T-helper 2 cell treated with Interferon-gamma antibody and Interleukin-4, amounts not matched to agents 100 ng/mL and 5 ng/mL, for 36 hours (primary cell): Measurements from ENCODE around the gene SLCO2A1. TPM values are rescaled to one million over a fixed set of nuclear protein-coding genes. Genes with fewer than 3 reads are reported as not detected.

Experiments
- intact Hi-C: fragments of 100-400 bp; cut with micrococcal nuclease; formaldehyde crosslinking; loops from one replicate; pipeline ENCODE4 v1.15.1; 2023
- total RNA-seq: library from RNA; stranded (reverse); gene quantifications from 2 replicates; pipeline ENCODE4 v1.2.3, GENCODE V29; 2022

The SLCO2A1 gene
- total RNA-seq, 1 donor from 2014 or later: not detected

DNA sequence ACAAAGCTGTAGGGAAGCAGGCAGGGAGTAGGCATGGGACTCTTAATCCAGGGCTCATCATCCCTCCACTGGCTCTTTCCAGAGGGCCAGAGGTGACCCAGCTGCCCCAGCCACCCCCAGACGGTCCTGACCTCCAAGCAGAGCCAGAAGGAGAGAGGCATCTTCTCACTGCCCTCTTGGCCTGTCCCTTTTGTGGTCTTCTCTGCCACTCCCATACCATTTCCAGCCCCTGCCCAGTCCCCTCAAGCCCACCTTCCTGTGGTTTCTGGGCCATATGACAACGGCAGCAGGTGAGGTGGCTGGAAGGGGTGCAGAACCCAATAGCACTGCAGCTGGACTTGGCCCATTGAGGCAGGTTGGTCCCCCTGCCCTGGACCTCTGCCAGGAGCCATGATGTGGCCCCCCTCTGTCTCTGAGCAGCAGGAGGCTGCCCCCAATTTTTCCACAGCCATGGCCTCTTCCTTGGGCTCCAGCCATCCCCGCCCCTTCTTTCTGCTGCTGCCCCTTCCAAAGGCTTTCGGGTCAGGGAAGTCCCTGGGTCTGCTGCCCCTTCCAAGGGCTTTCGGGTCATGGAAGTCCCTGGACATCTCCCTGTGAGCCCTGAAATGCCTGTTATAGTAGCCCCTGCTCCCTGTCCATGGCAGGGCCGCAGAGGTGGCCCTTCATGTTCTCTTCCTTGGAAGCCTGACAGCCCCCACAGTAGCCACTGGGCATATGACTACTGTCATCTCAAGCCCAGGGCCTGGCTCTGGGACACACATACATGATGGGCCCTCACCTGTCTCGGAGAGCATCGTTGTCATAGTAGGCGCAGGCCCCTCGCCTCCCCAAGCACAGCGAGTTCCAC is 94.5 kb downstream of the SLCO2A1 start:
- intact Hi-C loops: no loop called here

DNA sequence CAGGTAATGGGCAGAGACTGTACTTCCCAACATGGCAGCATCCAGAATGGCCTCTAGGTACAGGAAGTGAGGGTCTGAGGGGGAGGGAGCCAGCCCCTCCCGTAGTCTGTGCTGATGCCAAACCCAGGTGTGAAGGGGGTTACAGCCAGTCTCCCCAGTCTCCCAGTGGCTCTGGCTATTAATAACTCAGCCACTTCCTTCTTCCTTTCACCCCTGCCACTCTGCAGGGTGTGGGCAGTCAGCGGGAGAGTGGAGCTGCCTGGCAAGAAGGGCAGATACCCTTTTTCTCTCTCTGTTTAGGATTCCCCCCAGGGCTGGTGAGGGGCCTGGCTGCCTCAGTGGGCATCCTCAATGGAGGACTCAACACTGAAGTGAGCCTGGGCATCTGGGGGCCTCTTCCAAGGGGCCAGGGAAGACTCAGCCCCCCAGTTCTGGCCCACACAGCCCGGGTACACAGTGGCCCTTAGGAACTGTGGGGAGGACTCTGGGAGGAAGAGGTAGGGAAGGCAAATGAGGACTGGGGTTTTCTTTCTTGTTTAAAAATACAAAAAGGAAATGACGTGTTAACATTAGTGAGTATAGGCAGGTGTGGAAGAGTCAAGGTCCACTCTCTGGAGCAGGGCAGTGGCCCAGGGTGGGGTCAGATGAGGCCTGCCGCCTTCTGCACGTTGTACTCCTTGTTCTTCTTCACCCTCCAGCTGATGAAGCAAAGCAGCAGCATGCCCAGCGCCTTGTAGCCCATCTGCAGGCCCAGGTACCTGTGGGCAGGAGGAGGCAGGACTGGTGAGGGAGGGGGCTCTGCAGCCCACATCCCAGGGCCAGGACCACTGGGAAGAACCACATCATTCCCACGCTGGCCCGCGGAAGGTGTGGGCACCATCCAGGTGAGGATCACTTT is 95.4 kb downstream of the SLCO2A1 start:
- intact Hi-C loops: no loop called here

DNA sequence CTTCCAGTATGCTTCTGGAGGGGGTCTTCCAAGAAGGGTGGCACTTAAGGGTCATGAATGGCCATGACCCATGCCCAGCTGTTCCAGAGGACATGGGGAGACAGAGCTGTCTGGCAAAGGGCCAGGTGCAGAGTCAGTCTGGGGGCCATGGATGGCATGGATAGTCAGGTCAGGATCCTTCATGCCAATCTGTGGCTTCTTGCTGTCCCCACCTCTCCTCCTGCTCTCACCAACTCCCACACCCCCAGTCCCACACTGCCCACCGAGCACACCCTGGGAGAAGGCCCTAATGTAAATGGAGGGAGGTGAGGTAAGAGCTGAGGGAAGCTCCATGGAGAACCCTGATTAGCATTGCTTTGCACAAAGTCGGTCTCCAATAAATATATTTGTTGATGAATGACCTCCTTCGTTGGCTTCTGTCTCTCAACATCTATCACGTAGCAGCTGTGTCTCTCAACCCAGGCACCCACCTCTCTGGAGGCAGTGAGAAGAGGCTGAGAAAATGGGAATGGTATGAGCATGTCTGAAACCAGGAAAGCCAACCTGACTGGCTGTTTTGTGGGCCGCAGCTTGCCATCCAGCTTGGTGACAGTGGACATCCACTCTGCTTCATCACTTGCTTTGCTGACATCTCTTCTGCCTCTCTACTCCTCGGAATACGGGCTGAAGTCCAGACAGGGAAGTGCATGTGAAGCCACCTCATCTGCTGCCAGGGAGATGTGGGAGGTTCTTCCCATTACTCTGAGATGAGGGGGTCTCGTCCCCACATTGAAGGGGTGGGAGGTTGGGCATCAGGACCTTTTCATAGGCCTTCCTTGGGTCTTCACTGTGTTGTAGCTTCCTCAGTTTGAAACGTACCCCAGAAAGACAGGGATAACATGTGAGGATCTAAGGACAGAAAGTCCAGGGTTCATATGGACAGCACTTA is 96.4 kb downstream of the SLCO2A1 start:
- intact Hi-C loops: no loop called here

DNA sequence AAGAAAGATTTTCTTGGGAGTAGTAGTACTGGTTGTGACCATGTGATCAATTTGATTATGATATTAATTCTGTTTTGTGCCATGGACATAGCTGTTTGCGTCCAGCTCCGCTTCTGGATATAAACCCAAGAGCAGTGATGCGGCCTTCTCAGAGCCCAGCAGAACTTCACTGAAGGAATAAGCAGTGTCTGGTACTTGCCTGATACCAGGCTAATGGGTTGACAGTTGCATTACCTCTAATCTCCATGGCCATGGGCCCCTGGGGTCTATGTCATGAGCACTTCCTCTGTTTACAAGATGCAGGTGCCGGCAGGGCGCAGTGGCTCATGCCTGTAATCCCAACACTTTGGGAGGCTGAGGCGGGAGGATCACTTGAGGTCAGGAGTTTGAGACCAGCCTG is 97.7 kb downstream of the SLCO2A1 start:
- intact Hi-C loops: no loop called here

DNA sequence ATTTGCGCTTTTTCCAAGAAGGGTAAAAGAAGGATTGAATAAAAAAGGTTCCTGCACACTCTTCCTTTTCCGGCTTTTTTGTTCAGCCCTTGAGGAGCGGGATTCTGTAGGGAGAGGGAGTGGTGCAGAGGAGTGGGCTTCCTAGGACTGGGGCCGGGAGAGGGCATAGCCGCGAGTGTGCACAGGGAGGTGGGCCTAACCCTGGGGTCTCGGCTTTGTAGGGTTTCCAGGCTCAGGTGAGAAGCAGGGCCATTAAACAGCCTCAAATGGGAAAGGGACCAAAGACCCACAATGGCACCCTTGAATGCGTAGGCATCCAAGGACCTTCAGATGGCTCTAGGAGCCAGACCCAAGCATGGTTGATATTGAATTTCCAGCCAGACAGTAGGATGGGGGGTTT is 98.6 kb downstream of the SLCO2A1 start:
- intact Hi-C loops: loop anchor here (2.0 kb wide), 1 partner anchor 282 kb away; no protein-coding TSS in a partner anchor

DNA sequence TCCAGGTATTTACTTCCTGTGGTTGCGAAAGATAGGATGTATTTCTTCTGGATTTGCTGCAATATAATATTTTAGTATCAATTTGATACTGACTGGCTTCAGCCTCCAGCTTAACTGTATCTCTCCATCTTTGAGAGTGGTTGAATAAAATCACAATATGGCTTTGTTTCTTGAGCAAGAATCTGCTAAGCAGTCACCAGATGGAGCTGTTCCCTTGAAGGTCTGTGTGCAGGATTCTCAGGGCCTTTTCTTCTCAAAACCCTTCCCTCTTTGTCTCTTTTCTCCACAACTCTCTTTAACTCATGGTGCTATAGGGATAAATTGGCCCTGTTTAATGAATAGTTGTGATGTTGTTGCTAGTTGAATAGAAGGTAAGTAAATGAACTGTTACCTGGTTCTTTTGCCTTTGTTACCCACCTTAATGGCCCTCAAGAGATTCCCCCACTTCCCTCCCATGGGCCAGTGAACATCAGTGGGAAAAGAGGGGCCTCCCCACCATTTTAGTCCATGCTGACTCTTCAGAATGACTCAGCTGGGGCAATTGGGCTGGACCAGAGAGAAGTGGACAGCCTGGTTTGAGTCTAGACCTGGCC is 99.3 kb downstream of the SLCO2A1 start:
- intact Hi-C loops: loop anchor here (2.0 kb wide), 1 partner anchor 282 kb away; no protein-coding TSS in a partner anchor

DNA sequence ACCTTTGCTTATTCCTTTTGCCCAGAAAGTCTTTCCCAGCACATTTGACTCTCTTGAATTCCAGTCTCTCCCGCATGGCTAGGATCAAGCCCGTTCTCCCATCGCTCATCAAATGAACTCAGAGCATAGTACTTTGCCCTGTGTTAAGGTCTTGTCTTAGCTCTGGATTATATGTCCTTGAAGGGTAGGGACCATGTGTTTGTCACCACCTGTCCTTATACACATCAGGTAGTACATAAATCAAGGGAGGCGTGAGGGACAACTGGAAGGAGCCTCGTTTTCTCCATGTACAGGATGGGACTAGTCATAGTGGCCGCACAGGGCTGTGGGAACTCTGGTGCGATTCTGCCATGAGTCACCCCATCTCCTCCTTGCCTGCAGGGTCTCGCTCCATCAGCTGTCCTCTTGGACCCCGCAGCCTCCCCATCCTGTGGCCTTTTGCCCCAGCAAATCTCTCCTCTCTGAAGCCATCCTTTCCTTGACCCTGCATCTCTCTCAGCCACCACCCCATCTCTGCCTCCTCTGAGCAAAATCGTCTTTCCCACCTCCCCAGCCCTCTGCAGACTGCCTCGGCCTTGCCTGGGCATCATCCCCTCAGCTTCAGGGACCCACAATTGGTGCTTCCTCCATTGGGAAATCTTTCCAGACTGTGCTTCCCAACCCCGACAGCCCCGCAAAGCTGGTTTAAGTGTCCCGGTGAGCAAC is 100.7 kb downstream of the SLCO2A1 start:
- intact Hi-C loops: loop anchor here (5.0 kb wide), 1 partner anchor 1202 kb away; no protein-coding TSS in a partner anchor

DNA sequence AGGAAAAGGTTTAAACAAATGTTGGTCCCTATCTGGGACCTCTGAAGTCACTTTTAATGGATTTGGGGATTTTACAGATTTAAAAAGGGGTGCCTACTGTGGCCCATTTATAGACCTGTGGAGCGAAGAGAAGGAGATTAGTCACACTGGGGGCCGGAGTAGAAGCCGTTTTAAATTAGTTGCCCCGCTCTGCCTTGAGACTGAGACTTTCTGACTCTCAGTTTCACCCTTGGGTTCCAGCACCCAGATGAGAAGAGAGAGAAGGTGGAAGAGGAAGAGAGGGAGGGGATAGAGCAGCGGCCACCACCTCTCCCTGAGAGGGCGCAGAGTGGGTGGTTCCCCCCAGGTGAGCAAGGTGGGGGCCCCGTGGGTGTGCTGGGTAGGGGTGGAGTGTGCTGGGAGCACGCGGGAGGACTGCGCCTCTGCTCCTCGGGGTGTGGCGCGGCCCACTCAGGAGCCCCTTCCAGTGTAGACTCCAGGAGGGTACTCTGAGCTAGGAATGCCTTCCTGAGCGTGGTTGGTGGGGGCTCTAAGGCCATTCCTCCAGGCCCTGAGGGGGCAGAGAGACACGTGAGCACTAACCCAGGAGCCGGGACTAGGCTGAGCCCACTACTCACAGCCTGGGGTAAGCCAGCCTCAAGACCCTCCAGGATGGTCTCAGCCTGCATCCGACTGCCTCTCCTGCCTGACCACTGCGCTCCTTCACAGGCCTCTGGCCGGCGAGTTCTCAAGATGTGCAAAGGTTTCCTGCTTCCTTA is 101.4 kb downstream of the SLCO2A1 start:
- intact Hi-C loops: loop anchor here (5.0 kb wide), 1 partner anchor 1201 kb away; no protein-coding TSS in a partner anchor

DNA sequence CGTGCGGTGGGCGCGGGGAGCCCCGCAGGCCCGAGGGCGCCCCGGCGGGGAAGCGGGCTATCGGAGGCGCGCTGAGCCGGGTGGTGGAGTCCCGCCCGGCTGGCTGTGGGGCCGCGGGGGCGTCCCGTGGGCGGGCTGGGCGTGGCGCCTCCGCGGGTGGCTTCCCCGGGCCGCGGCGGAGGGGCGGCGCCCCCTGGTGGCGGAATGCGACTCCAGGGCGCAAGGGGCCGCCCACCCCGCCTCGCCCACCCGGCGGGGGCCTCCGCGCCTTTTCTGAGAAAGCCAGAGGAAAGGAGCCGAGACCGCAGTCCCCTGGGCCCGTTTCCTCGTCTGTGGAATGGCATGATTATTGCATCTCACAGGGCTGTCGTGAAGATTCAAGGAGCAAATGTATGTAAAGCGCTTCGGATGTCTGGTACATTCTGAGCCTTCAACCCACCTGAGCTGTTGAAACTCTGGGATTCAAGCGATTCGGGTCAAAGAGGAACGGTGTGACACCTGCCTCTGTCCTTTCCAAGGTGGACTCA is 102.1 kb downstream of the SLCO2A1 start:
- intact Hi-C loops: loop anchor here (1.0 to 5.0 kb wide), 3 partner anchors 109 to 1200 kb away; no protein-coding TSS in a partner anchor

DNA sequence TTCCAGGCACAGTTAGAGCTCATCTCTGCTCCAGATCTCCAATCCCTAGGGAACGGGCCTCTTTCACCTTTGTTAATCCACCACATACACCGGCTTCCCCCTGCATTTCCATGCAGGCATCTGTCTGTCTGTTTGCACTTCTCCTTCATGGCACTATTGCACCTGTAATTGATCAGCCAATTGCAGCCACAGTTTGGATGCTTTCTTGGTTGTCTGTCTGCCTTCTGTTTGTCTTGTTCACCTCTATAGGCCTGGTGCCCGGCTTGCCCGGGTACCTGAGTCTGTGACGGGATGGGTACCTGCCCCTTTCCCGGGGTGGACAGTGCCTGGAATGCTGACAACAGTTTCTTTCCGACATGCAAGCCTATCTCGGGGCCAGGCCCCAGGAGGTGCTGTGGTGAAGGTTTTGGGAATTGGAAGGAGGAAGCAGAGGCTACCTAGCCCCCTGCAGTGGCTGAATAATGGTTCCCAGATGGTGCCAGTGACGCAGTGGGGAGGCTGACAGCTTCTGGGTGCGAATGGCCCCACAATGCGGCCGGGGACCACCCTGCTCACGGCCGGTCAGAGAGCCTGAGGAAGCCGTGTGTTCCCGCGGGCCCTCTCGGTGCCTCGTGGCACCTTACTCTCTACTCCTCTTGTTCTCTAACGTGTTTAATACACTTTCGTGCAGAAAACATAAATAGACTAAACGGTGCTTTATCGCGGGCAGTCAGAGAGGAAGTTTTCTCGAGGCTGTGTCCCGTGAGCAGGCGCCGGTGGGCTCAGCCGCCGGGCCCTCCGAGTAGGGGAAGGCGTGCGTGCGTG is 102.8 kb downstream of the SLCO2A1 start:
- intact Hi-C loops: loop anchor here (1.0 to 5.0 kb wide), 3 partner anchors 108 to 1200 kb away; no protein-coding TSS in a partner anchor

DNA sequence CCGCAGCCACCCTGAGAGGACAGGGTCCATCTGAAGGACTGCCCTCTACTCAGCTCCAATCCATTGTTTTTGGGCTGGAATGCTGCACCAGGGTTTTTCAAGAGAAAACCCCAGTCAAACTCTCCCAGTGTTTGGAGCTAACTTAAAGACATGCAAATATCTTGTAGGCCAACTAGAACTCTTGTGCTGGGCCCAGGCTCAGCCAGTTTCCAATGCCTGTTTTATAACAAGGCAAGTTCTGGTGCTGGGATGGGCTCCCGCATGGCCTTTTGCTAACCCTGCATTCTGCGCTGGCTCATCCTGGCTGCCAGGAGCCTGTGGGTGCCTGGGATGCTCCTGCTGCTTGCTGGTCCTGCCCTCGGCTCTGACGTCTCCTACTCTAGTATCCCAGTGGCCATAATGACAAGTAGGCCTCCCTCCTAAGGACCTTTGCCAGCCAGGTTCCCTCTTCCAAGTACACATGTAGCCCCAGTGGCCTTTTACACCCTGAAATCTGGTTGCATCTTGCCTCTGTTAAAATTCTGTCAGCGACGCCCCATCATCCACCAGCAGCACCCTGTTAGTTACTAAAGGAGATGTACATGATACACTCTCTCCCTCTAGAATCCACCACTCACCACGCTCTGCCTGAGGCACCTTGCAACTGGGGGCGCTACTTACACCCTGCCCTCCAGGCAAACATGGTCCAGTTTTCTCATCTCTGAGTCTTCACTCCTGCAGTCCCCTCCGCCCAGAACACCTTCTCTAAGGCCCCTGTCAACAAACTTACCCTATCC is 103.6 kb downstream of the SLCO2A1 start:
- intact Hi-C loops: loop anchor here (2.0 to 5.0 kb wide), 2 partner anchors 107 to 1199 kb away; no protein-coding TSS in a partner anchor

DNA sequence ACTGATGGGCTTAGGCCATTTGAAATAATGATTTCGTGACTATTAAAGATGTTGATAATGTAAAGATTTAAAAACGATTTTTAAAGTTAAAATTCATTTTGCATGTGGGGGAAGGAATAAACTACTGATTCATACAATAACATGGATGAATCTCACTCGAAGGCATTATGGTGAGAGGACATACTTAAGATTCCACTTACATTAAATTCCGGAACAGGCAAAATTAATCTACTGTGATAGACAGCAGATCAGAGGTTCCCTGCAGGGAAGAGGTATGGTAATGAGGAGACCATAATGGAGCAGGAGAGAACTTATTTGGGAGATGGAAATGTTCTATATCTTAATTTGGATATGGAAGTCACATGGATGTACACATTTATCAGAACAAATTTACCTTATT is 105.7 kb downstream of the SLCO2A1 start:
- intact Hi-C loops: no loop called here

DNA sequence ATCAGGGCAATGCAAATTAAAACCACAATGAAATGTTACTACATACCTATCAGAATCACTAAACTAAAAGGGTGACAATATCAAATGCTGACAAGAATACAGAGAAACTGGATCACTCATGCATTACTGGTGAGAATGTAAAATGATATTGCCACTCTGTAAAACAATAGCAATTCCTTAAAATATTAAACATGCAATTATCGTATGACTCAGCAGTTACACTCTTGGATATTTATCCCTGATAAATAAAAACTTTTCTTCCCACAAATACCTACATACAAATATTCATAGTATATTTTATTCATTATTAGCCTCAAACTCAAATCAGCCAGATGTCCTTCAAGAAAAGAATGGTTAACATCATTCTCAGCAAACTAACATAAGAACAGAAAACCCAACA is 108.1 kb downstream of the SLCO2A1 start:
- intact Hi-C loops: no loop called here

DNA sequence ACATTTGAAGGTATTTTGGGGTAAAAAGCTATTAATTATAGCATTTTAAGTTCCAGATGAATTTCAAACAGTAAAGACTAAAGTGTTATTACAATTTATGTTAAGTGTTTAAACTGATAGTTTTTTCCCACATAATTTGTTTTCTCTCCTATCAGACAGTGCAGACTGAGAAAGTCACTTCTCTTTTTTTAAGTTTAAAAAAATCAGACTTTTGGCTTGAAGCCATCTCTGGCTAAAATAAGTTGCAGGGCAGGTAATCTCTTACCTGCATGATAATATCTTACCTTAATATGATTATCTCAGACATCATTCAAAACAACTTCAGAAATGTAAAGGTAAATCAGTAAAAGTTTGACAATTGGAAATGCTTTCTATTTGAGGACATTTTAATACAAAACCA is 112.6 kb downstream of the SLCO2A1 start:
- intact Hi-C loops: no loop called here

DNA sequence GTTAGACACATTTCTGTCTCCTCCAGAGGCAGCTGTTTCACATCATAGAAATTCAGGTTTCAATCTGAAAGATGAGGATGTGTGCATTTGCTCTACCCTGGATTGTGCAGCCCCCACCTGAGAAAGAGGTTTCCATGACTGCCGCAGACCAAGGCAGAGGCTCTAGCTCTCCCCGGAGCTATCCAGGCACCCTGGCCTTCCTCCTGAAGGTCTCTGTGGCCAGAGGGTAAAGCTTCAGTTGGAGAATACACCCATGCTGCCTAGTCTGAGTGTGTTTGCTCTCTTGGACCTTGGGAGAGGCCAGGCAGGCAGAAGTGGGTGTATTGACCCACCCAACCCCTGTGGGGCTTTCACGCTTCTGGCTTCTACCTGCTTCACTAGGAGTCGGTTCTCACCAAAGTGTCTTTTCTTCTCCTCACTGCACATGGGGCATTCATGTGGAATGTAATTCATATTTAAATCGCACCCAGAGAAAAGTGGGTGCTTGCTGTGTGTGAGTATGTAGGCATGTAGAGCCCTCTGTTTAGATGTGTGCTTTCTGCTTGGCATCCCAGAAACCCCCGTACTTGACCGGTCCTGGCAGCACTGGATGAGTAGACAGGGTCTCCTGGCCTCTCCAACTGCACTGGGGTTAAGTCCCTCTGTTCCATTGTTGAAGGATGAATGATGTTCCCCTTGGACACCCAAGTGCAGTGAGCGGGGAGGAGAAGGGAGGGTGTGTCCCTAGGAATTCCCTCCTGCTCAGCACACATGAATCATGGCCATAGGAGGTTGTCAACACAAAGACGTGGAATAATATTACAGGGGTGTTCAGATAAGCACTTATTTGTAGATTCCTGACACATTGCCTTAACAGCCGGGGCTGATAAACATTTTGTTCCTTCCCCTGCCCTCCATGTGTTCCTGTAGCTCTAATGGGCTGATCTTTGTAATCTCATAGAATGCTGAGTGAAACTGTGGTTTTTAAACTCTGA is 113.8 kb downstream of the SLCO2A1 start:
- intact Hi-C loops: no loop called here
